GM12878 (cell line): ENCODE results near the gene NPBWR2. TPM values are rescaled to one million over a fixed set of nuclear protein-coding genes. Genes with fewer than 3 reads are reported as not detected.

Experiments
- ATAC-seq: fragments of 200-7000 bp; cut with Tn5 transposase; 3 replicates; pipeline ENCODE4 v1.9.1; 2020; ENCODE audit warnings: mild to moderate bottlenecking, moderate library complexity
- BruUV-seq: library from RNA; stranded (reverse); fragments of 400-500 nt; replicated peaks from 2 replicates; lab custom pipeline; 2021; lab: Mats Ljungman, UMichigan
- CTCF ChIA-PET: fragments of 300-600 bp; sonication (Branson Sonifier 250); formaldehyde crosslinking; extraction: SDS; loops from one replicate; lab custom pipeline; 2021; ENCODE audit warnings: inconsistent platforms; lab: Yijun Ruan, JAX
- POLR2A ChIA-PET: fragments of 350-600 bp; formaldehyde crosslinking; extraction: SDS; loops from one replicate; lab custom pipeline; 2021; ENCODE audit warnings: inconsistent platforms; lab: Charles Lee
- RAD21 ChIA-PET: fragments of 300-600 bp; sonication (Branson Sonifier 250); formaldehyde crosslinking; loops from one replicate; lab custom pipeline; 2023; ENCODE audit warnings: antibody characterized with exemption; ENCODE audit not compliant: unreplicated experiment; lab: Charles Lee
- SMC1A ChIA-PET: fragments of 300-600 bp; sonication (Branson Sonifier 250); formaldehyde crosslinking; loops from one replicate; lab custom pipeline; 2023; ENCODE audit not compliant: unreplicated experiment, uncharacterized antibody; lab: Charles Lee
- DNase-seq: peaks from one replicate; pipeline ENCODE4 v3.0.0-alpha.2; 2011; ENCODE audit warnings: low read depth, low spot score
- FAIRE-seq: peaks from 3 replicates; lab custom pipeline; 2011; peaks lifted over from hg19 to GRCh38; lab: Jason Lieb, UNC
- H2AFZ ChIP-seq: 2 replicates; pipeline ENCODE4 v1.6.0; 2011; ENCODE audit warnings: low read depth, low read length, control low read depth; ENCODE audit not compliant: control insufficient read depth
- H3K27ac ChIP-seq: 2 replicates; pipeline ENCODE4 v1.5.1; 2011; ENCODE audit warnings: control low read depth; ENCODE audit not compliant: control insufficient read depth, insufficient read depth
- H3K27me3 ChIP-seq, 2 experiments: replicated peaks in 1 of 2; 2 replicates each; pipeline versions ENCODE4 v1.6.0 to v1.6.1; 2011; ENCODE audit warnings: low read length in 1 of 2; ENCODE audit not compliant: control insufficient read depth in 2 of 2, insufficient read depth in 2 of 2
- H3K36me3 ChIP-seq, 2 experiments: 2 replicates each; pipeline ENCODE4 v1.5.1; 2011; ENCODE audit warnings: low read length in 1 of 2; ENCODE audit not compliant: control insufficient read depth in 2 of 2, insufficient read depth in 2 of 2
- H3K4me1 ChIP-seq: 2 replicates; pipeline ENCODE4 v1.6.1; 2011; ENCODE audit warnings: mild to moderate bottlenecking, low read length, moderate library complexity, mixed read lengths; ENCODE audit not compliant: control insufficient read depth, insufficient read depth
- H3K4me2 ChIP-seq: 2 replicates; pipeline ENCODE4 v1.6.0; 2011; ENCODE audit warnings: control low read depth; ENCODE audit not compliant: control insufficient read depth, insufficient read depth
- H3K4me3 ChIP-seq: fragments of 200-600 bp; sonication (generic); 2 replicates; pipeline ENCODE4 v1.5.1; 2016
- H3K79me2 ChIP-seq: 2 replicates; pipeline ENCODE4 v1.6.0; 2011; ENCODE audit warnings: low read length; ENCODE audit not compliant: control insufficient read depth, insufficient read depth
- H3K9ac ChIP-seq: 2 replicates; pipeline ENCODE4 v1.8.0; 2011; ENCODE audit warnings: low read length, control low read depth, mixed read lengths; ENCODE audit not compliant: control insufficient read depth, insufficient read depth
- H3K9me3 ChIP-seq: replicated peaks from 3 replicates; pipeline ENCODE4 v1.5.1; 2011; ENCODE audit warnings: mild to moderate bottlenecking, low read length; ENCODE audit not compliant: control insufficient read depth, insufficient read depth
- H4K20me1 ChIP-seq: 2 replicates; pipeline ENCODE4 v1.6.0; 2011; ENCODE audit not compliant: control insufficient read depth, insufficient read depth
- ATF2 ChIP-seq: IDR thresholded peaks from 2 replicates; pipeline ENCODE4 v1.6.1; 2012; ENCODE audit warnings: low read length, inconsistent platforms
- CEBPB ChIP-seq, 2 experiments: fragments of 150-350 bp in 1 of 2; IDR thresholded peaks; 2 replicates each; pipeline ENCODE4 v1.6.1; 2012 to 2014; ENCODE audit warnings: low read depth in 2 of 2, low read length in 2 of 2, borderline replicate concordance in 1 of 2, inconsistent platforms in 1 of 2
- E4F1 ChIP-seq: fragments of 450-650 bp; IDR thresholded peaks from 2 replicates; pipeline ENCODE4 v1.6.1; 2018; ENCODE audit warnings: borderline replicate concordance, mild to moderate bottlenecking; ENCODE audit not compliant: partially characterized antibody
- EGR1 ChIP-seq, 2 experiments: IDR thresholded peaks; 1 replicate in 1 of 2; 2 replicates in 1 of 2; pipeline ENCODE4 v1.6.1; 2011 to 2012; ENCODE audit warnings: low read depth in 2 of 2, low read length in 2 of 2, borderline replicate concordance in 1 of 2, mild to moderate bottlenecking in 1 of 2, moderate library complexity in 1 of 2
- FOS ChIP-seq: IDR thresholded peaks from 3 replicates; pipeline ENCODE4 v1.6.1; 2011; ENCODE audit warnings: borderline replicate concordance; ENCODE audit not compliant: insufficient read length; ENCODE audit errors: extremely low read depth
- IKZF1 ChIP-seq: fragments of 450-650 bp; conservative IDR thresholded peaks from 2 replicates; pipeline ENCODE4 v1.6.1; 2017; ENCODE audit warnings: antibody characterized with exemption, mild to moderate bottlenecking
- IRF5 ChIP-seq: fragments of 450-650 bp; IDR thresholded peaks from 2 replicates; pipeline ENCODE4 v1.6.1; 2017; ENCODE audit warnings: borderline replicate concordance
- MTA2 ChIP-seq: fragments of 450-650 bp; IDR thresholded peaks from 2 replicates; pipeline ENCODE4 v1.6.1; 2016; ENCODE audit warnings: low read depth, mild to moderate bottlenecking, moderate library complexity
- RELA ChIP-seq: fragments of 450-650 bp; IDR thresholded peaks from 2 replicates; pipeline ENCODE4 v1.8.0; 2014; ENCODE audit warnings: borderline replicate concordance; ENCODE audit not compliant: partially characterized antibody
- SMAD5 ChIP-seq: IDR thresholded peaks from 2 replicates; pipeline ENCODE4 v1.6.1; 2016; ENCODE audit warnings: antibody characterized with exemption, low read depth
- SUPT20H ChIP-seq: IDR thresholded peaks from 2 replicates; pipeline ENCODE4 v1.6.1; 2011; ENCODE audit warnings: low read depth, mild to moderate bottlenecking, low read length, moderate library complexity, borderline replicate concordance; ENCODE audit not compliant: control insufficient read depth
- TBL1XR1 ChIP-seq: IDR thresholded peaks from 2 replicates; pipeline ENCODE4 v1.6.1; 2012; ENCODE audit warnings: low read depth, low read length, improper control_type of control experiment
- ZZZ3 ChIP-seq: IDR thresholded peaks from 2 replicates; pipeline ENCODE4 v1.6.1; 2011; ENCODE audit warnings: low read depth; ENCODE audit not compliant: control insufficient read depth, insufficient read length
- WGBS: methylation state at CpG from one replicate; pipeline ENCODE4 v1.1.6; 2016; ENCODE audit warnings: low lambda C conversion rate; ENCODE audit not compliant: insufficient replicate concordance, insufficient coverage; ENCODE audit errors: missing lambda C conversion rate; 5-methylcytosine and 5-hydroxymethylcytosine counted together
- in situ Hi-C: fragments of 300-500 bp; cut with MboI; formaldehyde crosslinking; loops from 9 replicates; pipeline ENCODE4 v1.14.3; 2018; ENCODE audit warnings: mixed read lengths
- intact Hi-C: fragments of 100-400 bp; cut with micrococcal nuclease; formaldehyde crosslinking; loops from one replicate; pipeline ENCODE4 v1.14.2; 2022; ENCODE audit not compliant: unreplicated experiment
- polyA plus RNA-seq, 11 experiments: library from polyadenylated mRNA; depleted of rRNA in 4 of 11; unstranded in 6 of 11; stranded (reverse) in 5 of 11; fragments of >200 nt; fragmentation: Nextera tagmentation in 4 of 11; fragmentation: Illumina TruSeq in 1 of 11; extraction: Ambion mirVana in 4 of 11; extraction: Trizol in 1 of 11; gene quantifications; 1 replicate in 1 of 11; 2 replicates in 10 of 11; pipeline versions ENCODE4 v1.2.1 to v1.2.3, GENCODE V29; 2011 to 2016; ENCODE audit warnings: inconsistent platforms in 2 of 11, missing spikeins in 2 of 11, low read depth in 1 of 11
- total RNA-seq, 4 experiments: library from RNA; depleted of rRNA in 3 of 4; stranded (reverse); fragments of >200 nt in 3 of 4; fragmentation: Illumina TruSeq in 1 of 4; extraction: Trizol in 1 of 4; gene quantifications; 2 replicates each; pipeline versions ENCODE4 v1.2.1 to v1.2.3, GENCODE V29; 2013 to 2021

NPBWR2 gene
- total and polyA plus RNA-seq, 10 of the 15 experiments (the other 5 are each of a cell fraction or from before 2014, with no cell fraction given), result not detected

- peak; percentile 43; the same call in 1 of the 2 replicates for TF ChIP-seq IKZF1
Measured at GRCh38 chr20:64101731-64102621, 5.4 kb downstream of the NPBWR2 start (continued).

- peaks cover 4 to 11% of the 10 kb centered on the region in 2 experiments; a peak in 3 of 4 replicates for H3K27me3 ChIP-seq
- ChIA-PET CTCF (interaction anchor here (0.6 to 2.6 kb wide), 8 partner anchors 10 to 148 kb away, joined by 3 to 16 read pairs (median 4); partner anchors contain the start of gene LKAAEAR1), POLR2A (no interaction called here), SMC1A (interaction anchor here (1.5 to 1.7 kb wide), 3 partner anchors 19 to 21 kb away, joined by 3 to 7 read pairs (median 5); partner anchors contain the start of genes OPRL1 and RGS19), RAD21 (interaction anchor here (1.0 to 1.9 kb wide), 7 partner anchors 11 to 121 kb away, joined by 3 to 7 read pairs (median 5); partner anchors contain the start of genes LKAAEAR1, OPRL1, RGS19 and SAMD10)
- no peaks in the 10 kb centered on the region for H3K79me2 ChIP-seq
- H3K27ac ChIP-seq, result no peak overlapping the region
- no peak overlapping the region for H3K4me2 ChIP-seq
- FAIRE-seq, result no peak
- H3K4me1 ChIP-seq, result peaks cover 10% of the 10 kb centered on the region
- no peaks in the 10 kb centered on the region for H4K20me1 ChIP-seq
- in situ Hi-C loops (no loop called here), intact Hi-C loops (no loop called here)
- WGBS, result 25% methylated on average over 9 of the region's 9 CpGs
- ATAC-seq, result no peak
- DNase-seq, result no peak
- H3K4me3 ChIP-seq, result no peak overlapping the region
- H3K9me3 ChIP-seq, result no peaks in the 10 kb centered on the region
- H3K9ac ChIP-seq, result no peak overlapping the region
- H2AFZ ChIP-seq, result no peak overlapping the region
- BruUV-seq, result no TSS peak
- no peaks in the 10 kb centered on the region for H3K36me3 ChIP-seq
- TF ChIP-seq EGR1 (IDR thresholded peaks at IDR 0.05; ENCODE audit: borderline replicate concordance in 1 of 2, low read depth in 2 of 2, low read length in 2 of 2) (no peak), CEBPB (IDR thresholded peaks at IDR 0.05; ENCODE audit: borderline replicate concordance in 1 of 2, low read depth in 2 of 2, low read length in 2 of 2) (no peak), ZZZ3 (no peak), RELA (no peak), E4F1 (no peak), FOS (no peak), SMAD5 (no peak), SUPT20H (no peak), TBL1XR1 (no peak), ATF2 (no peak), IRF5 (no peak), MTA2 (no peak)
Measured at GRCh38 chr20:64100946-64101688, 6.2 kb downstream of the NPBWR2 start.
